Measurements from ENCODE around the gene MT1E.

DNA sequence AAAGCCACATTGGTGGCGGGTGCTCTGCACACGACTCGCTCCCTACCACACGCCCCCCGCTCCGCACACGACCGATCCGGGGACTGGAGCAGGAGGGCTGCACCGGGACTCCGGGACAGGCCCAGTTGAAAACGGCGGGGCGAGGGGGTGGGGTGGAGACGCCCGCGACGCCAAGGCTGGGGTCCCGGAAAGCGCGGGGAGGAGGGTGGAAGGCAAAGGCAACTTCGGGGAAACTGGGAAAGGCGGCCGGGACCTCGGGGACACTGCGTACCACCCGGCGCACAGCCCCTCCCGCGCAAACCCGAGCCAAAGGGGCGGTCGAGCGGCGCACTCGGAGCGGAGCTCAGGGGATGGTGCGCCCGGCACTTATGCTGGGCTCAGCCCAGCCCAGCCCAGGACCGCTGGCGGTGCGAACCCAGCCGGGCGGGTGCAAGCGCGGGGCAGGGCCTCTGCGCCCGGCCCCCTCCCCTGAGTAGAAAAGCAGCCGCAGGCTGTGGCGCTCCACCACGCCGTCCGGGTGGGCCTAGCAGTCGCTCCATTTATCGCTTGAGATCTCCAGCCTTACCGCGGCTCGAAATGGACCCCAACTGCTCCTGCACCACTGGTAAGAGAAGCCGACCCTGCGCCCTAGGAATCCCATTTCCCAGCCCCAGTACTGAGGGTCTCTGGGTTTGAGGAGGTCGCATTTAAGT, 6.7 kb downstream of the MT1E start, which contains the start of gene MT1M:
- TF ChIP-seq, protein P1, sequence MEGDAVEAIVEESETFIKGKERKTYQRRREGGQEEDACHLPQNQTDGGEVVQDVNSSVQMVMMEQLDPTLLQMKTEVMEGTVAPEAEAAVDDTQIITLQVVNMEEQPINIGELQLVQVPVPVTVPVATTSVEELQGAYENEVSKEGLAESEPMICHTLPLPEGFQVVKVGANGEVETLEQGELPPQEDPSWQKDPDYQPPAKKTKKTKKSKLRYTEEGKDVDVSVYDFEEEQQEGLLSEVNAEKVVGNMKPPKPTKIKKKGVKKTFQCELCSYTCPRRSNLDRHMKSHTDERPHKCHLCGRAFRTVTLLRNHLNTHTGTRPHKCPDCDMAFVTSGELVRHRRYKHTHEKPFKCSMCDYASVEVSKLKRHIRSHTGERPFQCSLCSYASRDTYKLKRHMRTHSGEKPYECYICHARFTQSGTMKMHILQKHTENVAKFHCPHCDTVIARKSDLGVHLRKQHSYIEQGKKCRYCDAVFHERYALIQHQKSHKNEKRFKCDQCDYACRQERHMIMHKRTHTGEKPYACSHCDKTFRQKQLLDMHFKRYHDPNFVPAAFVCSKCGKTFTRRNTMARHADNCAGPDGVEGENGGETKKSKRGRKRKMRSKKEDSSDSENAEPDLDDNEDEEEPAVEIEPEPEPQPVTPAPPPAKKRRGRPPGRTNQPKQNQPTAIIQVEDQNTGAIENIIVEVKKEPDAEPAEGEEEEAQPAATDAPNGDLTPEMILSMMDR (IDR thresholded peaks at IDR 0.05), result no peak
- TF ChIP-seq POLR2A (IDR thresholded peaks at IDR 0.05) (peak; percentile 28 to 44), POLR2AphosphoS5 (IDR thresholded peaks at IDR 0.05) (peak; percentile 52 to 81 (median 78)), EP300 (IDR thresholded peaks at IDR 0.05) (peak in 3 of 4 donors; percentile 53 to 92 (median 67))
